Loucy (cell line): ENCODE measurements around the gene ARHGAP28.

ENCODE experiments used
- EZH2phosphoT487 ChIP-seq: fragments of 200-600 bp; IDR thresholded peaks from 2 replicates; pipeline ENCODE4 v1.6.1; 2018; ENCODE audit warnings: antibody characterized with exemption, mild to moderate bottlenecking, moderate library complexity, borderline replicate concordance
- TF ChIP-seq, protein P1 (sequence below): fragments of 200-600 bp; sonication (generic); conservative IDR thresholded peaks from 2 replicates; pipeline ENCODE4 v1.5.1; 2014; ENCODE audit warnings: mild to moderate bottlenecking, antibody characterized with exemption, low read length

- TF ChIP-seq, protein P1, sequence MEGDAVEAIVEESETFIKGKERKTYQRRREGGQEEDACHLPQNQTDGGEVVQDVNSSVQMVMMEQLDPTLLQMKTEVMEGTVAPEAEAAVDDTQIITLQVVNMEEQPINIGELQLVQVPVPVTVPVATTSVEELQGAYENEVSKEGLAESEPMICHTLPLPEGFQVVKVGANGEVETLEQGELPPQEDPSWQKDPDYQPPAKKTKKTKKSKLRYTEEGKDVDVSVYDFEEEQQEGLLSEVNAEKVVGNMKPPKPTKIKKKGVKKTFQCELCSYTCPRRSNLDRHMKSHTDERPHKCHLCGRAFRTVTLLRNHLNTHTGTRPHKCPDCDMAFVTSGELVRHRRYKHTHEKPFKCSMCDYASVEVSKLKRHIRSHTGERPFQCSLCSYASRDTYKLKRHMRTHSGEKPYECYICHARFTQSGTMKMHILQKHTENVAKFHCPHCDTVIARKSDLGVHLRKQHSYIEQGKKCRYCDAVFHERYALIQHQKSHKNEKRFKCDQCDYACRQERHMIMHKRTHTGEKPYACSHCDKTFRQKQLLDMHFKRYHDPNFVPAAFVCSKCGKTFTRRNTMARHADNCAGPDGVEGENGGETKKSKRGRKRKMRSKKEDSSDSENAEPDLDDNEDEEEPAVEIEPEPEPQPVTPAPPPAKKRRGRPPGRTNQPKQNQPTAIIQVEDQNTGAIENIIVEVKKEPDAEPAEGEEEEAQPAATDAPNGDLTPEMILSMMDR = no peak
- no peak for TF ChIP-seq EZH2phosphoT487
Observed at GRCh38 chr18:6777509-6777908, 48.0 kb downstream of the ARHGAP28 start.
